NCI-H1048 (cell line): ENCODE data around the gene TRIM24.
"Not testable (repeated sequence)": the region's sequence is repeated elsewhere in the genome, so short reads cannot be mapped to it uniquely, and the experiment has no call there.

ENCODE experiments used
- DNase-seq: peaks from one replicate; lab custom pipeline; 2025; lab: John Stamatoyannopoulos, UW

TRIM24 gene

GRCh38 chr7:138495485-138495884 is 35.4 kb downstream of the TRIM24 start:
- no peak for DNase-seq

- no peak for DNase-seq
Observed at GRCh38 chr7:138499340-138499739, 39.3 kb downstream of the TRIM24 start.

DNA sequence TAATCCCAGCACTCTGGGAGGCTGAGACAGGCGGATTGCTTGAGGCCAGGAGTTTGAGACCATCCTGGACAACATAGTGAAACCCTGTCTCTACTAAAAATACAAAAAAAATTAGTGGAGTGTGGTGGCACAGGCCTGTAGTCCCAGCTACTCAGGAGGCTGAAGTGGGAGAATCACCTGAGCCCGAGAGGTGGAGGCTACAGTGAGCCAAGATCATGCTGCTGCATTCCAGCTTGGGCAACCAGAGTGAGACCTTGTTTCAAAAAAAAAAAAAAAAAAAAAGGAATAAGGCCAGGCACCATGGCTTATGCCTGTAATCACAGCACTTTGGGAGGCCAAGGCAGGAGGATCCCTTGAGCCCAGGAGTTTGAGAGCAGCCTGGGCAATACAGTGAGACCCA is 40.2 kb downstream of the TRIM24 start:
- DNase-seq = not testable (repeated sequence)

DNA sequence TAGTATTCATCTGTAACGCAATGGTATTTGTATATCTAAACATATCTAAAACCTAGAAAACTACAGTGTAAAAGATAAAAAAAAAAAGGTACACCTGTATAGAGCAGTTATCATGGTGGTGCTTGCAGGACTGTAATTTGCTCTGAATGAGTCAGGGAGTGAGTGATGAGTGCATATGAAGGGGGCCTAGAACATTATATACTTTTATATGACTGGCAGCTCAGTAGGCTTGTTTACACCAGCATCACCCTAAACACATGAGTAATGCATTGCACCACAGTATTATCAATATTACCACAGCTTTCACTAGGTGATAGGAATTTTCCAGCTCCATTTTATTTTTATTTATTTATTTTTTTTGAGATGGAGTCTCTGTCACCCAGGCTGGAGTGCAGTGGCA is 40.8 kb downstream of the TRIM24 start:
- DNase-seq = no peak

GRCh38 chr7:138502023-138502767 is 42.1 kb downstream of the TRIM24 start:
- no peak for DNase-seq

DNA sequence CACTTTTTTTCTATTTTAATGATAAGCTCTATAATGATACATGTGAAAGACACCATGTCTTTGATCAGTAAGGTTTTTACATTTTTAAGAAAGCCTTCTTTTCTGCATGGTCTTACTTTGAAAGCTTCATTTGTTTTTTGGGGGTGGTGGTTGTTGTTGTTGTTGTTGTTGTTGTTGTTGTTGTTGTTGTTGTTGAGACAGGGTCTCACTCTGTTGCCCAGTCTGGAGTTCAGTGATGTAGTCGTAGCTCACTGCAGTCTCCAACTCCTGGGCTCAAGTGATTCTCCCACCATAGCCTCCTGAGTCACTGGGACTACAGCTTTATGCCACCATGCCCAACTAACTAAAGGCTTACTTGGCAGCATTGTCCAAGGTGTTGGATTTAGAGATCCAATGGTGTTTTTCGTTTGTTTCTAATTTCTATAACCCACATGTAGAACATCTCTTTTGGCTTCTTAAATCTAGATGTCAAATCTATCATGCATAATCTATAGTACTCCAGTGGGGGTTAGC is 45.4 kb downstream of the TRIM24 start:
- no peak for DNase-seq

DNA sequence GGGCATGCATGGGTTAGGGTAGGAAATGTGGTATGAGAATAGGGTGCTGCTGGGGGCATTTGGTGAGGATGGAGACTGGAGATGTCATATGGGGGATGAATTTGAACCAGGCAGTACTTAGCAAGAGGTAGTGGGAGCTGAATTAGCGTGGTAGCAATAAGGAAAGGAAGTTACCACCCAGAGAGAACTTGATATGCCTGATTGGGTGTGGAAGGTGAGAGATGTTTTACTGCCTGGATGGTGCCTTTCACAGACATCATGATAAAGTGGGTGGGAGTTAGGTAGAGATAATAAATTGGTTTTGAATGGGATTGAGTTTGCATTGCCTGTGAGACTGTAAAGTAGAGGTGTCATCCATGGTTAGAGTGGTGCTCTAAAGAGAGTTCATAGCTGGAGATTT is 46.7 kb downstream of the TRIM24 start:
- no peak for DNase-seq

- no peak for DNase-seq
Observed at GRCh38 chr7:138510003-138510402, 49.9 kb downstream of the TRIM24 start.

DNA sequence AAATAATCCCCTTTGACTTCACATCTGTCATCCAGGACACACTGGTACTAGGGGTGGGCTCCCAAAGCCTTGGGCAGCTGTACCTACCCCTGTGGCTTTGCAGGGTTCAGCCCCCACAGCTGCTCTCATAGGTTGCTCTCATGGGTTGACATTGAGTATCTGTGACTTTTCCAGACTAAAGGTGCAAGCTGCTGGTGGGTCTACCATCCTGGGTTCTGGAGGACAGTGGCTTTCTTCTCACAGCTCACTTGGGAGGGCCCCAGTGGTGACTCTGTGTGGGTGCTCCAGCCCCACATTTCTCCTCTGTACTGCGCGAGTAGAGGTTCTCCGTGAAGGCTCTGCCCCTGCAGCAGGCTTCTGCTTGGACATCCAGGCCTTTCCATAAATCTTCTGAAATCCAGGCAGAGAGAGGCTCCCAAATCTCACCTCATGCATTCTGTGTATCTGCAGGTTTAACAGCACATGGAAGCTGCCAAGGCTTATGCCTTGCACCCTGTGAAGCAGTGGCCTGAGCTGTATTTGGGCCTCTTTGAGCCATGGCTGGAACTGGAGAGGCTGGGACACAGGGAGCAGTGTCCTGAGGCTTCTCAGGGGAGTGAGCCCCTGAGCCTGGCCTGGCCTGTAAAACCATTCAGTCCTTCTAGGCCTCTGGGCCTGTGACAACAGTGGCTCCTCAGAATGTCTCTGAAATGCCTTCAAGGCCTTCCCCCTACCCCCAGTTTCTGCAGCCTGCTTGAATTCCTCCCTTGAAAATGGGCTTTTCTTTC is 52.2 kb downstream of the TRIM24 start:
- DNase-seq = no peak

GRCh38 chr7:138512885-138513284 is 52.8 kb downstream of the TRIM24 start:
- DNase-seq = no peak

DNA sequence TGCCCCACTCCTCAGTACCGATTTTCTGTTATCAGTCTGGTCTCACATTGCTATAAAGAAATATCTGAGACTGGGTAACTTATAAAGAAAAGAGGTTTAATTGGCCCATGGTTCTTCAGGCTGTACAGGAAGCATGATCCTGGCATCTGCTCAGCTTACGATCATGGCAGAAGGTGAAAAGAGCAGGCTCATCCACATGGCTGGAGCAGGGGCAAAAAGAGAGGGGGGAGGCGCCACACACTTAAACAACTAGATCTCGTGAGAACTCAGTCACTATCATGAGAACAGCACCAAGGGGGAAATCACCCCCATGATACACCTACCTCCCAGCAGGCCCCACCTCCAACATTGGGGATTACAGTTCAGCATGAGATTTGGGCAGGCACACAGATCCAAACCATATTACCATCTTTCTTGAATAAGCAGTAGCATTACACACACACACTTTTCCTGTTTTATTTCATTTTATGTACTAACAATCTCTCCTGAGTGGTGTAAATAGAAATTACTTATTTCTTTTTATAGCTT is 53.3 kb downstream of the TRIM24 start:
- no peak for DNase-seq

DNA sequence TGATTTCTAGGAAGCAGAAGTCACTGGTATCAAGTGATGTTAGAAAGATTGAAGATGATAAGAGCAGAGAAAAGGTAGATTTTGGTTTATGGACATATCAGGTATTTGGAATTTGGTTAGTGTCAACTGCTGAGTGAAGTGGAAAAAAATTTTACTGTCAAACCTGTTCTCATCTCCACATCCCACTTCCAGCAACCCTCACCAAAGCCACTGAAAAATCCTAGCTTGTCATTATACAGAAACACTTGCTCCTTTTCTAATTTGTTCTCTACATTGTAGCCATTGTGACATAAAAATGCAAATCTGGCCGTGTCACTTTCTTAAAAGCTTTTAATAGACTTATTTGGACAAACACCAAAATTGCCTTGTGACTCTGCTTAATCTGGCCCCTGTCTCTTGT is 54.0 kb downstream of the TRIM24 start:
- no peak for DNase-seq

- no peak for DNase-seq
Observed at GRCh38 chr7:138515001-138515528, 55.0 kb downstream of the TRIM24 start.

- DNase-seq = no peak
Observed at GRCh38 chr7:138519061-138519798, 59.2 kb downstream of the TRIM24 start.

DNA sequence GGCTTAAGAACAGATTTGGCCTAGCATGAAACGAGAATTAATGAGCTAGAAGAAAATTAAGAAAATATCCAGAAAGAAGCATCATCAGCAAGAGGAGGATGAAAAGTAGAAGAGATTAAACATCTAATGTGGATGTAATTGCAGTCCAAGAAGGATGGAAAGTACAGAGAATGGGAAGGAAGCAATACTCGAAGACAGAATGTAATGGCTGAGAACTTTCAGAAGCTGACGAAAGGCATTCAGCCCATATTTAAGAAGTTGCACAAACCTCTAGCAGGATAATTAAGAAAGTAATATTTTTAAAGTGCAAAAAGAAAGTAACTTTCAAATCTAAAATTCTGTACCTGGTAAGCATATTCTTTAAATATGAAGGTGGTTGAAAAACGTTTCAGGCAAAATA is 60.7 kb downstream of the TRIM24 start:
- no peak for DNase-seq

- DNase-seq = no peak
Observed at GRCh38 chr7:138521837-138522461, 61.9 kb downstream of the TRIM24 start.

GRCh38 chr7:138524259-138524658 is 64.2 kb downstream of the TRIM24 start:
- DNase-seq = no peak

- DNase-seq = no peak
Observed at GRCh38 chr7:138525757-138526156, 65.7 kb downstream of the TRIM24 start.

GRCh38 chr7:138527746-138528223 is 67.7 kb downstream of the TRIM24 start:
- DNase-seq = no peak

- not testable (repeated sequence) for DNase-seq
Observed at GRCh38 chr7:138536833-138537232, 76.8 kb downstream of the TRIM24 start.

DNA sequence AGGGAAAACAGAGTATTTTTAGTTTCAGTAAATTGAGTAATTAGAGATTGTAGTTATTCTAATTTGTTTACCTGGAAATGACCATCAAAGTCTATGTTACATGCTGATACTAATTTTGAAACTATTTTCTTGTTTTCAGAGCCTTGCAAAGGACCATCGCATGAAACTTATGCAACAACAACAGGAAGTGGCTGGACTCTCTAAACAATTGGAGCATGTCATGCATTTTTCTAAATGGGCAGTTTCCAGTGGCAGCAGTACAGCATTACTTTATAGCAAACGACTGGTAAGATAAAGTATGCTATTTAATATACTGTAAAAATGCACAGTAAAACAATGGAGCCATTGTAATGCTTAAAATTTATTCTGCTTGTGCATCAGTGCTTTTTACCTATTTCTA is 78.5 kb downstream of the TRIM24 start:
- DNase-seq = no peak
